Sigmoid colon (tissue), 4 donors: ENCODE measurements around the gene GIGYF2.

Experiments used
- POLR2A ChIP-seq, 2 donors: fragments of 450-650 bp; IDR thresholded peaks; one replicate each; pipeline ENCODE4 v1.6.1; 2016; ENCODE audit warnings: antibody characterized with exemption in 2 of 2, mild to moderate bottlenecking in 2 of 2, moderate library complexity in 2 of 2
- POLR2AphosphoS5 ChIP-seq, 4 donors: sonication (generic); formaldehyde crosslinking; IDR thresholded peaks; one replicate each; pipeline ENCODE4 v1.6.1; 2017; ENCODE audit warnings: antibody characterized with exemption in 4 of 4

- TF ChIP-seq POLR2AphosphoS5 (IDR thresholded peaks at IDR 0.05) (no peak), POLR2A (IDR thresholded peaks at IDR 0.05) (no peak)
Observed at GRCh38 chr2:232882505-232883115, 185.5 kb downstream of the GIGYF2 start.
